GM19193 (cell line): Measurements from ENCODE around the gene HOTAIR.

Experiments
- POLR2A ChIP-seq: IDR thresholded peaks from 4 replicates; pipeline ENCODE4 v1.6.1; 2011; ENCODE audit not compliant: insufficient read depth, insufficient read length; ENCODE audit errors: extremely low read depth

The HOTAIR gene

DNA sequence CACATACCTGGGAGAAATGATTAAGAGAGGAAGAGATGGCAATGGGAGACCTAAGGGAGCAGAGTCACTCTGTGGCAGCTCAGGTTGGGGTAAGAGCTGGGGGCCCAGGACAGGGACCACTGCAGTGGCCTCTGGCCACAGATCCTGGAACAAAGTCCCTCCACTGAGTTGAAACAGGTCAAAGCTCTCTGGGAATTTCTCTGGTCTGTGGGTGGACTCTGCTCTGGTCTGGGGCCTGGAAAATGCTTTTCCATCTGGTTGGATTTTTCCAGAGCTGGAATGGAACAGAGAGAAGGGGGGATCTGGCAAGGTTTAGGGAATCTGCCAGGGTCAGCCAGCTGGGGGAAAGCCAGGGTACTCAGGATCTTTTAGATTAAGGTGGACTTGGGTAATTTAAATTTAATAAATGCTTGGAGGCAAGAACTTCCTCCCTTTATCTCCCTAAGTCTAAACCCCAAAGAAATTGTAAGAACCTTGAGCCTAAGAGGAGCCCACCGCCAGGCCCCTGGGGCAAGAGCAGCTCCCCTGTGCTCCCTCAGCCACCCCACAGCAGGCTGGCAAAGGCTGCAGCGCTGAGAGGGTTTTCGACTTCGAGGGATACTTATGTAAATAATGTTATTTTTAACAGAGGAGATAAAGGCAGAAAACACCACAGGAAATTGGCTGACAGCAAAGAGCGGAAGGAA, 13.9 kb upstream of the HOTAIR start:
- no peak for TF ChIP-seq POLR2A

GRCh38 chr12:53987787-53988230, 13.1 kb upstream of the HOTAIR start:
- no peak for TF ChIP-seq POLR2A

GRCh38 chr12:53986686-53987483, 12.1 kb upstream of the HOTAIR start:
- TF ChIP-seq POLR2A: no peak

DNA sequence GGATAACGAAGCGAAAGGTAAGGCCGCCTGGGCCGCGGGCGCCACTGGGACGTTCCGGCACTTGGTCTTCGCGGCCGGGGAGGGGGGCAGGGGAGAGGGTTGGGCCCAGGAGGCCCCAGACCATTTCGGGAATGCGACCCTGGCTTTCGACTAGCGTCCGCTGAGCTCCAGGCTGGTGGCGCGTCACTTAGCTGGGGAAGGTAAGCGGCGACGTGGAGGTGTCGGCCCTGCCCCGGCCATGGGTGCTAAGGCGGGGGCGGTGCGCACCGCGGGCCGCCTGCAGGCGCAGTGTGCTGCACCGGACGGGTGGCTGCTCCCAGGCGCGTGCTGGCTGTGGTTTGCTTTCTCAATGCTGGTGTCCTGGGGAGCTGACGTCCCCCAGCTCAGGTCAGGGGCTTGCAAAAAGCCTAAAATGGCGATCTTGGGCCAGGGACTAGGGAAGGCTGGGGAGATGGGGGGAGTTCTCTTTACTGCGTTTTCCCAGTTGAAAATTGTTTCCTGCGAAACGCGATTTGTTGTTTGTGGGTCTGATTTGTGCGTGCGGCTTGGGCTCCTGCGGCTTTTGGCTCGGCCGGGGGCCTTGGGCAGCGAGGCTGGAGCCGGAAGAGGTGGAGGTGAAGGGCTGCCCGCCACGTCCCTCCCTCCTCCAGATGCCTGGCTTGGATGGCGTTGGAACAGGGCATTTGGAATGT, 11.4 kb upstream of the HOTAIR start:
- no peak for TF ChIP-seq POLR2A

GRCh38 chr12:53985692-53985993, 10.9 kb upstream of the HOTAIR start:
- no peak for TF ChIP-seq POLR2A

DNA sequence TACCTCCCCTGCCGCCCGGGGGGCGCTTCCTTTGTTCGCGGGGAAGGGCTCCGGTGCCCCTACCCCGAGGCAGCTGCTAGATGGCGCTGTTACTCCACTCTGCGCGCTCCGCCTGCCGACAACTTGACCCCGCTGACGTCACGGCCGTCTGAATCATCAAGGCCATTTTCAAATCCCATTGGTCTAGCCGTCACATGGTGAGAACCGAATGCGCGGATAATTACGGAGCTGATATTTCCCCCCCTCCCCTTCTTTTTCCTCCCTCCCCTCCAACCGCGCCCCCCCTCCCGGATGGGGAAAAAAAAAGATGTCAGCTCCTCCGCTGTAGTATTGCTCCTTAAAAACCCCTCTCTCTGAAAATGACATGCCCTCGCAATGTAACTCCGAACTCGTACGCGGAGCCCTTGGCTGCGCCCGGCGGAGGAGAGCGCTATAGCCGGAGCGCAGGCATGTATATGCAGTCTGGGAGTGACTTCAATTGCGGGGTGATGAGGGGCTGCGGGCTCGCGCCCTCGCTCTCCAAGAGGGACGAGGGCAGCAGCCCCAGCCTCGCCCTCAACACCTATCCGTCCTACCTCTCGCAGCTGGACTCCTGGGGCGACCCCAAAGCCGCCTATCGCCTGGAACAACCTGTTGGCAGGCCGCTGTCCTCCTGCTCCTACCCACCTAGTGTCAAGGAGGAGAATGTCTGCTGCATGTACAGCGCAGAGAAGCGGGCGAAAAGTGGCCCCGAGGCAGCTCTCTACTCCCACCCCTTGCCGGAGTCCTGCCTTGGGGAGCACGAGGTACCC, 10.3 kb upstream of the HOTAIR start, which contains the start of gene HOXC10:
Gene HOXC10 (plus strand): TSS at position 246 of the 791 bp plus-strand sequence. CDS start 114 bp downstream, at position 360.
- no peak for TF ChIP-seq POLR2A

DNA sequence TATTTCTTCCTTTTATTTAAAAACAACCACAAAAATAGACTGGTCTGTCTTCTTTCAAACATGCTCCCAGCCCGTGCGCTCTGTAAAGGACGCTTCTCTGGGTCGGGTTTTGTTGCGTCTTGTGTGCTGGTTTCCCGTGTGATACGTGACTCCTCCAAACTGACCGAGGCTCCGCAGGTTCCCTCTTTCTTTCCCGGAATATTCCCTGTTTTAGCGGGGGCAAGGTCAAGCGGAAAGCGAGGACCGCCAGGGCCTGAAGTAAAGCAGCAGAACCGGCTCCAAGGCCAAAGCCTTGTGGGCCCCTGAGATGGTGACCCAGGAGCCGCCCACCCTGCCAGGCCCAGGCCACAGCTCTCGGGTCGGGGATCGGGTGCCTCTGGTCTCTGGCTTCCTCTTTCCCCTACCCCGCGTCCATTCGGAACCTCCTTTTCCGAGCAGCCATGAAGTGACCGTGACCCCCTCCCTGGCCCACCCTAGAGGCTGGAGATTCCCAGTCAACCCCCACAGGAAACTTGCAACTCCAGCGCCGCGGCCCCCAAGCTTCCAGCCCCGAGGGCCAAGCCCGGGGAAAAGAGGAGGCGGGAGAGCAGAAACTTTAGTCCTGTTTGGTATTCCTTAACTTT, 9.3 kb upstream of the HOTAIR start:
- TF ChIP-seq POLR2A: no peak

DNA sequence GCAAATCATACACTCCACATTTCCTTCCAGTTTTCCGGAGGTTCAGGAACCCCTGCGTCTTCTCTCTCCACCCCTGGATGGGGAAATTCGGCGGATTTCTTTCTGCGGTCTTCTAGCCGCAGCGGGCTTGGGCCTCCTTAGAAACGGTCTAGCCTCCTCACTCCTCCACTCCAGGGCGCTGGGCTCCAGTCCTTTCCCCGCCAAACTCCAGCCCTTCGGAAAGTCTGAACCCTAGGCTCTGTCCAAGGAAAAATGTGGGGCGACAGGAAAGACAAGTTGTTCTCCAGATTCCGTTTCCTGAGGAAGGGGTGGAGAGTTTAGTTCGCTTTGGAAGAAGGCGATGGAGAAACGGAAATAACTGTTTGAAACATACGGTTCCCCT, 8.8 kb upstream of the HOTAIR start:
- TF ChIP-seq POLR2A: no peak

DNA sequence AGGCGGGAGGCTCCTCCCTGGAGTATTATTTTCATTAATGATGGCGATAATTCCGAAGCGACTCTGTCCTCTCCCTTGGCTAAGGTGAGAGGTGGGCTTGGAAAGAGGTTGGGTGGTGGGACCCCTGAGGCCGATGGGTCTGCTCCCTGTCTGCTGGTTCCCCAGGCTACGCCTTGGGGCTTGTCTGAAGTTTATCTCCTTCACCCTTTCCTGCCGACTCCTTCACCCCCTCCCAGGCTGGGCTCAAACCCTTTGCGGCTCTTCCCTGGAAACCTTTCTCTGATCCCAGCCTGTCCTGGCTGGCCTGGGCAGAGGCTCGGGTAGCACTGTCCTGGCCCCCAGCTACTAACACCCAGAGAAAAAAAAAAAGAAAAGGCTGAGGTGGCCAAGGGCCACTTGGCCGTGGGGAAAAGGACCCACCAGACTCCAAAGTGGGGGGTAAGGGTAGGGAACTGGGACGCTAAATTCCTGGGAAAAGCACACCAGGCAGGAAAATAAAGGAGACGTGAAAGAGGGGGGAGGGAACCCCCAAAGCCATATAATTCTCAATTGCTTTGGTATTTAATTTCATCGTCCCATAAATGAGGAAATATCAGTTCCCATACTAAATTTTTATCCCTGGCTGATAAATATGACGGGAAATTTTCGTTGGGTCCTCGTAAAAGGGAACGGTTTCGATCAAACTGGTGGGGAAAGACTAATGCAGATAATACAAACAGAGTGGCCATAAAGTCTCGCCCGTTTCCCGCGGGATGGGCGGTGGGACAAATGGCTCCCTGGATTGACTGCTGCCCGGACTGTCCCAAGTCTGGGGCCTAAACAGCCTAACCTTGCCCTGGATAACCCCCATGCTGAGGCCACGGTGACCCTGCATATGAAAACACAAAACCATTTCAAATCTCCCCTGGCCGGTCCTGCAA, 8.2 kb upstream of the HOTAIR start:
- no peak for TF ChIP-seq POLR2A

GRCh38 chr12:53981634-53982565, 7.1 kb upstream of the HOTAIR start:
- TF ChIP-seq POLR2A: no peak

- TF ChIP-seq POLR2A: no peak
Measured at GRCh38 chr12:53980802-53981496, 6.2 kb upstream of the HOTAIR start.
